Left lung (tissue), 10 donors: Measurements from ENCODE around the gene TNFRSF12A. TPM values are rescaled to one million over a fixed set of nuclear protein-coding genes. Genes with fewer than 3 reads are reported as not detected.
A peak's percentile ranks its signal among the peaks of the same experiment; 100 is the strongest.

Experiments
- ATAC-seq: fragments of 200-7000 bp; cut with Tn5 transposase; one replicate; pipeline ENCODE4 v1.9.1; 2020; ENCODE audit warnings: moderate library complexity
- DNase-seq, 4 donors: peaks; one replicate each; pipeline ENCODE4 v3.0.0-alpha.2; 2013 to 2020
- H3K27ac ChIP-seq, 2 donors: fragments of 200-600 bp; sonication (generic) in 1 of 2; one replicate each; pipeline versions ENCODE4 v1.5.0 to v1.8.0; 2020 to 2021
- H3K27me3 ChIP-seq, 2 donors: fragments of 200-600 bp; sonication (generic) in 1 of 2; one replicate each; pipeline versions ENCODE4 v1.5.0 to v1.8.0; 2020 to 2021
- H3K36me3 ChIP-seq, 2 donors: fragments of 200-600 bp; sonication (generic) in 1 of 2; one replicate each; pipeline versions ENCODE4 v1.5.0 to v1.8.0; 2020 to 2021
- H3K4me1 ChIP-seq, 2 donors: fragments of 200-600 bp; one replicate each; pipeline ENCODE4 v1.8.0; 2021
- H3K4me3 ChIP-seq, 2 donors: fragments of 200-600 bp; sonication (generic) in 1 of 2; one replicate each; pipeline versions ENCODE4 v1.5.0 to v1.8.0; 2020 to 2021; ENCODE audit warnings: mild to moderate bottlenecking in 1 of 2
- H3K9me3 ChIP-seq, 2 donors: fragments of 200-600 bp; sonication (generic) in 1 of 2; one replicate each; pipeline versions ENCODE4 v1.5.0 to v1.8.0; 2020 to 2021
- intact Hi-C, 2 donors: fragments of 100-400 bp; cut with DNase I; formaldehyde crosslinking; loops; one replicate each; pipeline versions ENCODE4 v1.11.2 to v1.14.2; 2022
- polyA plus RNA-seq, 6 donors: library from polyadenylated mRNA; unstranded; fragments of 120-200 nt; gene quantifications; one replicate each; pipeline ENCODE4 v1.2.1, GENCODE V29; 2013; ENCODE audit not compliant: insufficient read length in 6 of 6
- total RNA-seq, 2 donors: library from RNA; stranded (reverse); fragmentation: NEBNext Ultra II Directional; extraction: Animal tissue kit (Norgen Biotek cat#: 25700); gene quantifications; one replicate each; pipeline ENCODE4 v1.2.1, GENCODE V29; 2021
- TF ChIP-seq, protein P1 (sequence below), 2 donors: fragments of 200-600 bp; sonication (generic) in 1 of 2; IDR thresholded peaks; one replicate each; pipeline versions ENCODE4 v1.5.0 to v1.8.0; 2021; ENCODE audit warnings: antibody characterized with exemption in 2 of 2
- donor health status: DM: no; HTN: yes; CAD: no.
- donor health status: DM: no; HTN: no; CAD: no.

TNFRSF12A gene
- total and polyA plus RNA-seq, 8 donors = 2.6 to 126 (median 4.8) TPM

DNA sequence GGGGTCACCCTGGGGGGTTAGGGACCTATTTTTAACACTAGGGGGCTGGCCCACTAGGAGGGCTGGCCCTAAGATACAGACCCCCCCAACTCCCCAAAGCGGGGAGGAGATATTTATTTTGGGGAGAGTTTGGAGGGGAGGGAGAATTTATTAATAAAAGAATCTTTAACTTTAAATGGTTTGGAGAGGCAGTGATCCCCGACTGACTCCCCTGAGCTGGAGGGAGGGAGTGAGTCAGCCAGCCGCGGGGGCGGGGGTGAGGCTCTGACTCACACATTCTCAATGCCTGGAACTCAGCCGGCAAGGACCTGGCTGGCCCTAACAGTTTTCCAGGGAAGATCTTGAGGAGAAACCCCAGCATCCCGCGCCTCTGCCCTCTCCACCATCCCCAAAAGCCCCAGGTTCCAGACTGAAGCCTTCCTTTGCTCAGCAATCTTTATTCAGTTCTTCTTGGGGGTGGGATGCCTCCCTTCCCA lies 2.1 kb downstream of the TNFRSF12A start:
- H3K4me1 ChIP-seq = peaks cover 35 to 61% of the 10 kb centered on the region in 2 donors
- peak in 3 of 4 donors; percentile 79 to 96 (median 92) for DNase-seq
- peaks cover 0 to 23% of the 10 kb centered on the region in 2 donors for H3K36me3 ChIP-seq
- H3K27ac ChIP-seq = peak overlapping the region; percentile 94 to 97
- peaks cover 9 to 19% of the 10 kb centered on the region in 2 donors for H3K27me3 ChIP-seq
- ATAC-seq = peak; percentile 57
- intact Hi-C loops = no loop called here
- peak overlapping the region; percentile 79 to 83 for H3K4me3 ChIP-seq
- no peaks in the 10 kb centered on the region for H3K9me3 ChIP-seq
- TF ChIP-seq, protein P1, sequence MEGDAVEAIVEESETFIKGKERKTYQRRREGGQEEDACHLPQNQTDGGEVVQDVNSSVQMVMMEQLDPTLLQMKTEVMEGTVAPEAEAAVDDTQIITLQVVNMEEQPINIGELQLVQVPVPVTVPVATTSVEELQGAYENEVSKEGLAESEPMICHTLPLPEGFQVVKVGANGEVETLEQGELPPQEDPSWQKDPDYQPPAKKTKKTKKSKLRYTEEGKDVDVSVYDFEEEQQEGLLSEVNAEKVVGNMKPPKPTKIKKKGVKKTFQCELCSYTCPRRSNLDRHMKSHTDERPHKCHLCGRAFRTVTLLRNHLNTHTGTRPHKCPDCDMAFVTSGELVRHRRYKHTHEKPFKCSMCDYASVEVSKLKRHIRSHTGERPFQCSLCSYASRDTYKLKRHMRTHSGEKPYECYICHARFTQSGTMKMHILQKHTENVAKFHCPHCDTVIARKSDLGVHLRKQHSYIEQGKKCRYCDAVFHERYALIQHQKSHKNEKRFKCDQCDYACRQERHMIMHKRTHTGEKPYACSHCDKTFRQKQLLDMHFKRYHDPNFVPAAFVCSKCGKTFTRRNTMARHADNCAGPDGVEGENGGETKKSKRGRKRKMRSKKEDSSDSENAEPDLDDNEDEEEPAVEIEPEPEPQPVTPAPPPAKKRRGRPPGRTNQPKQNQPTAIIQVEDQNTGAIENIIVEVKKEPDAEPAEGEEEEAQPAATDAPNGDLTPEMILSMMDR (IDR thresholded peaks at IDR 0.05) = no peak

DNA sequence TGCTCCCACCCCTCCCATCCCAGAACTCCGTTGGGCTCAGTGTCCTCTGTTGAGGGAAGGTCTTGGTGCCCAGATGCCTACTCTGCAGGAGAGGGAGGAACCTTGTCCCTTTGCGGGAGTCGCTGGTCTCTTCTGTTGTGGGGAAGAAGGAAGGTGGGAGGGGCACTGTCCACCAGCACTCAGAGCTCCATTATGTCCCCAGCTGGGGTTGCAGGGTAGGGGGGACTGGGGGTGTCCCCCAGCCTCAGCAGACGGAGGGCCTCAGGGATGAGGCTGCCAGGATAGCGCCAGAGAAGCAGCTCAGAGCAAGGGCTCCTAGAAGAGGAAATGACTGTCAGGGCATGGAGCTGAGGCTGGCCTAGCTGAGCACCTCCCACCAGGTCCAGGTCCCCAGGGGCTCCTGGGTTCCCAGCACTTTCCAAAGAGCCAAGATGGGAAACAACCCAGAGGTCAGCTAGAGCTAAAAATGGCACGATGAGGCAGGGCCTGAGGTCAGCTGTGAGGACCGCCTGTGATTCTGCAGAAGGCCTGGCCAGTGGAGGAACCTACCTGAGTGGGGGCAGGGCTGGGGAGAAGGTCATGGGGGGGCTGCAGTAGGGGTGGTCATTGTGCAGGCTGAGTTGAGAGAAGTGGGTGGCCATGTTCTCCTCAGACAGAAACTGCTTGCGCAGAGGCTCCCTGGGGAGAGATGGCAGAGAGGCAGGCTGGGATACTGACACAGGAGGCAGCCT lies 2.7 kb downstream of the TNFRSF12A start:
- intact Hi-C loops = no loop called here
- peak overlapping the region; percentile 61 to 83 for H3K4me3 ChIP-seq
- H3K27ac ChIP-seq = peak overlapping the region; percentile 94 to 97
- DNase-seq (no peak), ATAC-seq (no peak)
- H3K9me3 ChIP-seq = no peaks in the 10 kb centered on the region
- H3K27me3 ChIP-seq = peaks cover 8 to 13% of the 10 kb centered on the region in 2 donors
- peaks cover 0 to 26% of the 10 kb centered on the region in 2 donors for H3K36me3 ChIP-seq
- peaks cover 35 to 62% of the 10 kb centered on the region in 2 donors for H3K4me1 ChIP-seq
- TF ChIP-seq, protein P1 (IDR thresholded peaks at IDR 0.05) = no peak

DNA sequence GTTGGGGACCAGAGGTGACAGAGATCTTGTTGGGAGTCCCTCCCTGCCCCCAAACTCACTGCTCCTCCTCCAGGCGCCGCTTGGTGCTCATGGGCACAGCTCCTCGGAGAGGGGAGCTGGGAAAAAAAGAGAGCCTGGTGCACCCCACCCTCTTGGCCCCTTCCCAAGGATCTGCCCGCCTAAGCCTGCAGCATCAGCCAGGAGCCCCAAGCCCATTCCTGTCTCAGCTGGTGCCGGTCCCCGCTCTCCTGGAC lies 3.2 kb downstream of the TNFRSF12A start:
- intact Hi-C loops = no loop called here
- Histone ChIP-seq H3K9me3 (no peaks in the 10 kb centered on the region), H3K4me1 (peaks cover 32 to 62% of the 10 kb centered on the region in 2 donors), H3K4me3 (peak overlapping the region; percentile 61 to 83), H3K27ac (peak overlapping the region; percentile 94 to 97), H3K27me3 (peaks cover 3 to 9% of the 10 kb centered on the region in 2 donors), H3K36me3 (peaks cover 0 to 26% of the 10 kb centered on the region in 2 donors)
- DNase-seq (peak in 1 of 4 donors; percentile 84), ATAC-seq (no peak)
- TF ChIP-seq, protein P1 (IDR thresholded peaks at IDR 0.05) = no peak

DNA sequence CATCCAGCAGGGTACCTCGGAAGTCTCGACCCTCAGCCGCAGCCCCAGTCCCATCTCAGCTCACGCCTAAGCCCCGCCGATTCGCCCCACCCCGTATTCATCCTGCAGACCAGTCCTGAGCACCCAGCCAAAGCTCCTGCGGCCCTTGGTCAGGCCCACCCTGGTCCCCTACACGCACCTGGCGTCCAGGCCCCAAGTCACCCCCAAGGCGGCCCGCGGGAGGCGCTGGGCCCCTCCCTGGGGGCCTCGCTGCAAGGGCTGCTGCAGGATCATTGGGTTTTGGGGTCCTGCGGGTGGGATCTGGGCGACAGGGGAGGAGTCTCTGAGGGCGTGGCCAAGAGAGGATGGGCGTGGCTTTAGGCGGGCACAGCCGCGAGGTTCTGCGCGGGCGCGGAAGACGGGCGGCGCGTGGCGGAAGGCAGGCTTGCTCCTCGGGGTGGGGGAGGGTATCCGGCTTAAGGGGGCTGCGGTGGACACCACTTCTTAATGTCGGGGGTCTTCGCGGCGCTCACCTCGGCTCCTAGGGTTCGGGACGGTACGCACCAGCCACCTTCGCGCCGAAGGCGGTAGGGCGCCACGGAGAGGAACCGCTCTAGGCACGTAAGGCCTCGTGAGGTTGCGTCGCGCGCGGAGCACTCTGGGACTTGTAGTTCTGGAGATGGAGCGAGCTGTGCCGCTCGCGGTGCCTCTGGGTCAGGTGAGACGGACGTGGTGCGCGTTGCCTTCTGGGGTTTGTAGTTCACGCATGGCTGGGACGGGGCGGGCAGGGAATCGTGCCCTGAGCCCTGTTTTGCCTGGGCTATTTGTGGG lies 3.7 kb downstream of the TNFRSF12A start, which contains the start of the genes HCFC1R1 and THOC6:
HCFC1R1 (minus strand) TSS at position 274 of the 810 bp plus-strand sequence; CDS start at position 273, 1 bp downstream.
THOC6 (plus strand) TSS at position 367 of the 810 bp plus-strand sequence; CDS start at position 659, 292 bp downstream.
- peak within 1 kb of the TSS; percentile 94 to 97 for H3K27ac ChIP-seq
- no peaks in the 10 kb centered on the region for H3K9me3 ChIP-seq
- intact Hi-C loops = no loop called here
- H3K27me3 ChIP-seq = peaks cover under 1 to 9% of the 10 kb centered on the region in 2 donors
- H3K4me1 ChIP-seq = peaks cover 32 to 64% of the 10 kb centered on the region in 2 donors
- peaks cover 0 to 26% of the 10 kb centered on the region in 2 donors for H3K36me3 ChIP-seq
- TF ChIP-seq, protein P1 (IDR thresholded peaks at IDR 0.05) = no peak
- DNase-seq = peak; percentile 94 to 99 (median 97)
- H3K4me3 ChIP-seq = peak within 1 kb of the TSS; percentile 61 to 83
- peak; percentile 68 for ATAC-seq
